H1 (cell line): ENCODE measurements around the gene PCDHGA7. TPM values are rescaled to one million over a fixed set of nuclear protein-coding genes. Genes with fewer than 3 reads are reported as not detected.

Experiments
- EP300 ChIP-seq, 2 experiments: IDR thresholded peaks; 1 replicate in 1 of 2; 2 replicates in 1 of 2; pipeline ENCODE4 v1.6.1; 2011 to 2012; ENCODE audit warnings: low read depth in 2 of 2, low read length in 2 of 2, mild to moderate bottlenecking in 2 of 2, borderline replicate concordance in 1 of 2, inconsistent platforms in 1 of 2, moderate library complexity in 1 of 2
- GTF2F1 ChIP-seq: IDR thresholded peaks from 2 replicates; pipeline ENCODE4 v1.6.1; 2012; ENCODE audit warnings: low read depth, low read length, improper control_type of control experiment, borderline replicate concordance
- KDM4A ChIP-seq: IDR thresholded peaks from one replicate; pipeline ENCODE4 v1.7.1; 2012; ENCODE audit warnings: low read depth, mild to moderate bottlenecking, moderate library complexity, low read length, inconsistent platforms; ENCODE audit not compliant: severe bottlenecking
- polyA plus RNA-seq, 7 experiments: library from polyadenylated mRNA; depleted of rRNA in 3 of 7; stranded (reverse) in 5 of 7; unstranded in 2 of 7; fragments of >200 nt in 5 of 7; fragments of 200-250 nt in 2 of 7; gene quantifications; 1 replicate in 5 of 7; 2 replicates in 1 of 7; 4 replicates in 1 of 7; pipeline versions ENCODE4 v1.2.1 to v1.2.3, GENCODE V29; 2011 to 2013; ENCODE audit warnings: missing spikeins in 2 of 7, mixed read lengths in 2 of 7
- total RNA-seq: library from RNA; stranded (reverse); fragmentation: NEBNext Ultra II Directional; extraction: Animal tissue kit (Norgen Biotek cat#: 25700); gene quantifications from 2 replicates; pipeline ENCODE4 v1.2.1, GENCODE V29; 2021

PCDHGA7 gene
- total and polyA plus RNA-seq, 2 of the 8 experiments (the other 6 are each of a cell fraction or from before 2014, with no cell fraction given), result 0.39 to 1.1 TPM

DNA sequence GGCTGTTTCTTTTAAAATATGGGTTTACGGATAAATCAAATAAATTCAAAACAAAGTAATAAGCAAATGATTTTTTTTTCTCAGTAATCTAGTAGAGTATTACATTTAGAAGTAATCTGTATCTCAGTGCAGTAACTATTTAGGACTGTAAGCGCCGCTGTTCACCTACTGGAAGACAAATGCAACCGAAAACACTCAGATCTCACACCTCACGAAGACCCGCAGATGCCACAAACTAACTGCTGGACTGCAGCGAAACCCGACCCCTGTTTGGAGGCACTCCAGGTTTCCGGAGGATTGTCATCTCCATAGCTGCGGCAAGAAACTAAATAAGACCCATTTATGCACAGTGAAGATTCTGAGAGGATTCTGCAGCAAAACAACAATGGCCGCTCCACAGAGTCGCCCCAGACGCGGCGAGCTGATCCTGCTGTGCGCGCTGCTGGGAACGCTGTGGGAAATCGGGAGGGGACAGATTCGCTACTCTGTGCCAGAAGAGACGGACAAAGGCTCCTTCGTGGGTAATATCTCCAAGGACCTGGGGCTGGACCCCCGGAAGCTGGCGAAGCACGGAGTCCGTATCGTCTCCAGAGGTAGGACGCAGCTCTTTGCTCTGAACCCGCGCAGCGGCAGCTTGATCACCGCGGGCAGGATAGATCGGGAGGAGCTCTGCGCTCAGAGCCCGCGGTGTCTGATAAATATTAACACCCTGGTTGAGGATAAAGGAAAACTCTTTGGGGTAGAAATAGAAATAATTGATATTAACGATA lies 10.1 kb downstream of the PCDHGA7 start, which contains the start of gene PCDHGA8 (continued):
- no peak for TF ChIP-seq GTF2F1
- no peak for TF ChIP-seq KDM4A
- TF ChIP-seq EP300 (IDR thresholded peaks at IDR 0.05; ENCODE audit: borderline replicate concordance in 1 of 2, low read depth in 2 of 2, low read length in 2 of 2), result no peak
- TF ChIP-seq, all 59 proteins: peak for 0
